HG03135 (cell line): ENCODE results near the gene EZR.

Experiments
- ATAC-seq: cut with Tn5 transposase; IDR thresholded peaks from one replicate; pipeline ENCODE4 v1.9.1; 2021; ENCODE audit warnings: mild to moderate bottlenecking, moderate library complexity; ENCODE audit not compliant: unreplicated experiment

EZR gene

DNA sequence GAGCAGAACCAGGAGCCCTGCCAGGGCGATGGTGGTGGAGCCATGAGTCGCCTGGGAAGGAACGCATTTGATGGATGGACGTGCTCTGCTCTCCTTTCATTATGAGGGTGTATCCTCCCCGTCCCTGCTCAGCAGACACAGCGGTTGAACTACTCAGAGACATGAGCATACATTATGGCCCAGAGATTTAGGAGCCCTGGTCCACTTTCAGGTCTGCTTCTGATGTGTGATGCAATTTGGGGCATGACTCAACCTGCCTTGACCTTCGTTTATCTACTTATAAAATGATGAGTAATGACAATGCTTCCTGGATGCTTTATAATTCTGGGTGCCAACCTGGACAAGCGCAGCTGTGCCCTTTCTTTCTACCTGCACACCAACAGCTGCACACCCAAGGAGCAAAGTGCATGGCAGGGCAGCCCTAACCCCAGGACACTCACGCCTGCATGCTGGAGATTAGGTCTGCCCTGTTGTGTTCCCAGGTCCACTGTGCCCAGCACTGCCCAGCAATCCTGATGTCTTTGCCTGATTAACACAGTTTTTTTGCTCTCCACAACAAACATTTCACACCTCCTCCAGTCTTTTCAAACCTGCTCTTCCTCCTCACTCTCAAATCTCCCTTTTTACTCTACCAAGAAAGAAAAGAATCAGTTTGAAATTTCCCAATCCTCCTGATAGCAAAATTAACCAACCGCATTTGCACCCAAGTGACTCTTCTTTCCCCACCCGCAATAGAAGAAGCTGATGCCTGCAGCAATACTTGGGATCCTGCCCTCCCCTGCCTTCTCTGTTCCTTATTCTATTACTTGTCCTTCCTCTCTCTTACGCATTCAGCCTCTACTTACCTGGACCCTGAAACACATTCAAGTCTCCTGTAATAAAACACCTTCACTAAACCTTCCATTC lies 81.2 kb downstream of the EZR start:
- ATAC-seq = no peak

GRCh38 chr6:158737082-158737709 lies 82.0 kb downstream of the EZR start:
- no peak for ATAC-seq

- ATAC-seq = no peak
These were observed 84.2 kb downstream of the EZR start for GRCh38 chr6:158735009-158735408.

- ATAC-seq = no peak
These were observed 88.6 kb downstream of the EZR start for GRCh38 chr6:158730541-158730907.

- no peak for ATAC-seq
These were observed 89.1 kb downstream of the EZR start for GRCh38 chr6:158729906-158730540.

DNA sequence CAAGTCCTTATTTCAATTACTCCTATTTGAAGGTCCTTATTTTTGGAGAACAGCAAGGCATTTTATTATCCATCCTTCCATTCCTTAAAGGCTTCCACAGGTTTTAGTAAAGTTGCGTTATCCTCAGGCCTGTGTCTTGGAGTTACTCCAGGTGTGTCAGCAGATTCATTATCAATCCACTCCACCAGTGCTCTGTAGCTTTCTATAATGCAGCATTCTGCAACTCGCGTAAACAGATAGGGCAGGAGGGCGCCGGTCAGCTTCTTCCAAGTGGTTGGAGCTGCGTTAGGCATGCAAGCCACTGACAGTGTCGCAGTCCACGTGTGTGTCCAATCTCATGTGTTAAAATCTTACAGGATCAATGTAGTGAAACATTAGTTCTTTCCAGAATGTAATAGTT lies 93.5 kb downstream of the EZR start:
- ATAC-seq = no peak

- ATAC-seq = no peak
These were observed 96.9 kb downstream of the EZR start for GRCh38 chr6:158722176-158722729.

- ATAC-seq = no peak
These were observed 100.6 kb downstream of the EZR start for GRCh38 chr6:158718461-158719046.

GRCh38 chr6:158717341-158718330 lies 101.5 kb downstream of the EZR start:
- peak; percentile 65 for ATAC-seq
